Smooth muscle cell (in vitro differentiated cells): ENCODE data around the gene ANKRD55. TPM values are rescaled to one million over a fixed set of nuclear protein-coding genes. Genes with fewer than 3 reads are reported as not detected.

ENCODE experiments used
- DNase-seq: peaks from one replicate; lab custom pipeline; 2025; ENCODE audit not compliant: unreplicated experiment; lab: John Stamatoyannopoulos, UW
- H2AFZ ChIP-seq: fragments of 200-600 bp; sonication (generic); 2 replicates; pipeline ENCODE4 v1.6.0; 2016; ENCODE audit warnings: antibody characterized with exemption, low read depth, mild to moderate bottlenecking
- H3F3A ChIP-seq: fragments of 200-600 bp; sonication (generic); 2 replicates; pipeline ENCODE4 v1.6.0; 2017; ENCODE audit warnings: antibody characterized with exemption, low read depth
- H3K27ac ChIP-seq: fragments of 200-600 bp; sonication (generic); 2 replicates; pipeline ENCODE4 v1.5.1; 2016; ENCODE audit warnings: low read depth, mild to moderate bottlenecking
- H3K27me3 ChIP-seq: fragments of 200-600 bp; sonication (generic); 2 replicates; pipeline ENCODE4 v1.6.1; 2016; ENCODE audit warnings: low read depth, mild to moderate bottlenecking
- H3K36me3 ChIP-seq: fragments of 200-600 bp; sonication (generic); 2 replicates; pipeline ENCODE4 v1.5.1; 2016; ENCODE audit warnings: low read depth
- H3K4me1 ChIP-seq: fragments of 200-600 bp; sonication (generic); 2 replicates; pipeline ENCODE4 v1.5.1; 2016; ENCODE audit warnings: low read depth
- H3K4me2 ChIP-seq: fragments of 200-600 bp; sonication (generic); 2 replicates; pipeline ENCODE4 v1.6.0; 2016; ENCODE audit warnings: mild to moderate bottlenecking
- H3K4me3 ChIP-seq: fragments of 200-600 bp; sonication (generic); 2 replicates; pipeline ENCODE4 v1.5.1; 2016; ENCODE audit warnings: mild to moderate bottlenecking
- H3K79me2 ChIP-seq: fragments of 200-600 bp; sonication (generic); 2 replicates; pipeline ENCODE4 v1.6.0; 2016; ENCODE audit warnings: low read depth, mild to moderate bottlenecking
- H3K9ac ChIP-seq: fragments of 200-600 bp; sonication (generic); 2 replicates; pipeline ENCODE4 v1.6.0; 2016; ENCODE audit warnings: low read depth
- H3K9me3 ChIP-seq: fragments of 200-600 bp; sonication (generic); replicated peaks from 2 replicates; pipeline ENCODE4 v1.5.1; 2016; ENCODE audit warnings: low read depth
- H4K20me1 ChIP-seq: fragments of 200-600 bp; sonication (generic); 2 replicates; pipeline ENCODE4 v1.6.0; 2016; ENCODE audit warnings: low read depth
- CTCF ChIP-seq: fragments of 200-600 bp; sonication (generic); IDR thresholded peaks from 2 replicates; pipeline ENCODE4 v1.5.1; 2017; ENCODE audit warnings: borderline replicate concordance, mild to moderate bottlenecking, antibody characterized with exemption; ENCODE audit not compliant: insufficient read depth, poor library complexity, severe bottlenecking
- WGBS: methylation state at CpG from one replicate; pipeline ENCODE4 v1.1.7; 2016; ENCODE audit warnings: low lambda C conversion rate; 5-methylcytosine and 5-hydroxymethylcytosine counted together
- polyA plus RNA-seq: library from polyadenylated mRNA; unstranded; fragments of >200 nt; fragmentation: Nextera tagmentation; extraction: Ambion mirVana; gene quantifications from 2 replicates; pipeline ENCODE4 v1.2.1, GENCODE V29; 2016
- total RNA-seq: library from RNA; depleted of rRNA; stranded (reverse); fragments of >200 nt; gene quantifications from 2 replicates; pipeline ENCODE4 v1.2.3, GENCODE V29; 2014

Gene ANKRD55
- total and polyA plus RNA-seq, 2 experiments from 2014 or later, result 1.1 to 1.7 TPM

DNA sequence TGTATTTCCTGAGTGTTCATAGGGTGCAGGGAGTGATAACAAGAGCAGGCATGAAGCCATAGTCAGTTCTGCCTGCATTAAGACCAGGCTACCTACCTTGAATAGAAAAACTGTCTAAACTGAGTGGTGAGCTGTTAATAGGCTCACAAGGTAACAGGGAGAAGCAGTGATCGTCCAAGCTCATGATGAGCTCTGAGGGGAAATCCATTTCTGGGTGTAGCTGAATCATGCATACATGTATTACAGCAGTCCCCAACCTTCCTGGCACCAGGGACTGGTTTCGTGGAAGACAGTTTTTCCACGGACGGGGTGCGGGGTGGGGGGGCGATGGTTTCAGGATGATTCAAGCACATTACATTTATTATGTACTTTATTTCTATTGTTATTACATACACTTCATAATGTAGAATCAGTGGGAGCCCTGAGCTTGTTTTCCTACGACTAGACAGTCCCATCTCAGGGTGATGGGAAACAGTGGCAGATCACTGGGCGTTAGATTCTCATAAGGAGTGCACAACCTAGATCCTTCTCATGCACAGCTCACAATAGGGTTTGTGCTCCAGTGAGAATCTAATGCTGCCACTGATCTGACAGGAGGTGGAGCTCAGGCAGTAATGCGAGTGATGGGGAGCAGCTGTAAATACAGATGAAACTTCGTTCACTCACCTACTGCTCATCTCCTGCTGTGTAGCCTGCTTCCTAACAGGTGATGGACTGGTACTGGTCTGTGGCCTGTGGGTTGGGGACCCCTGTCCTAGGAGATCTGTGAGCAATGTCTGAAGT, 138.4 kb downstream of the ANKRD55 start:
- no peaks in the 10 kb centered on the region for H3K36me3 ChIP-seq
- no peaks in the 10 kb centered on the region for H4K20me1 ChIP-seq
- no peaks in the 10 kb centered on the region for H3K4me1 ChIP-seq
- H3K27ac ChIP-seq, result no peak overlapping the region
- 93% methylated on average over 10 of the region's 10 CpGs for WGBS
- no peaks in the 10 kb centered on the region for H3K27me3 ChIP-seq
- no peak overlapping the region for H3K9ac ChIP-seq
- no peaks in the 10 kb centered on the region for H3F3A ChIP-seq
- H3K4me3 ChIP-seq, result no peak overlapping the region
- TF ChIP-seq CTCF, result no peak
- H3K4me2 ChIP-seq, result no peak overlapping the region
- DNase-seq, result no peak
- no peak overlapping the region for H2AFZ ChIP-seq
- H3K79me2 ChIP-seq, result no peaks in the 10 kb centered on the region
- no peaks in the 10 kb centered on the region for H3K9me3 ChIP-seq

DNA sequence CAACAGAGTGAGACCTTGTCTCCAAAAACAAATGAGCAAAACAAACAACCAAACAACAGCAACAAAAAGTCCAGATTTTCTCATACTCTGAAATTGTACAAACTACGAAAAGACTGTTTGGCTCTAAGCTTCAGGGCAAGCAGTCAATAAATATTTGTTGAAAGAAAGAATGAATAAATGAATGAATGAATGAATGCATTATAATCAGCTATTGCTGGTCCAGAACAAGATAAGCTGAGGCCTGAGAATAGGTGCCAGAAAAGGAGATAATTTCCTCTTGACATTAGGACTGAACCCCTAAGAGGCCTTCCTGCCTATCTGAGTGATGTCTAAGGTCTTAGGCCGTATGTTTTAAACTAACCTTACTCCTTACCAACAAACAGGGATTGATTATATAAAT, 139.2 kb downstream of the ANKRD55 start:
- DNase-seq, result no peak
- Histone ChIP-seq H3K9ac (no peak overlapping the region), H3K4me3 (no peak overlapping the region), H3K79me2 (no peaks in the 10 kb centered on the region), H3K4me2 (no peak overlapping the region), H4K20me1 (no peaks in the 10 kb centered on the region), H3K27ac (no peak overlapping the region), H3K27me3 (no peaks in the 10 kb centered on the region), H3F3A (no peaks in the 10 kb centered on the region), H3K4me1 (no peaks in the 10 kb centered on the region), H3K9me3 (no peaks in the 10 kb centered on the region), H2AFZ (no peak overlapping the region), H3K36me3 (no peaks in the 10 kb centered on the region)
- 93% methylated on average over 2 of the region's 2 CpGs for WGBS
- TF ChIP-seq CTCF, result no peak

DNA sequence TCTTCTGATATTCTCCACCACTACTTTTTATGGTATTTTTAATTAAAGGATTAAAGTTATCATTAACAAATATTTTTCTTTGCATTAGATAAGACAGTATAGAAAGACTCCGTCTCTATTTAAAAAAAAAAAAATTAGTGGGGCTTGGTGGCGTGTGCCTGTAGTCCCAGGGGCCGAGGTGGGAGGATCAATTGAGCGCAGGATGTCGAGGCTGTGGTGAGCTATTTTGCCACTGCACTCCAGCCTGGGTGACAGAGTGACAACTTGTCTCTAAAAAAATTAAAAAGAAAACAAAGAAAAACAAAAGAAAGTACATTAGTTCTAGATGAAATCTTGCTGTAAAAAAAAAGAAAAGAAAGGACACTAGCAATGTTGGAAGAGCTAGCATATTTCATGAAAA, 141.0 kb downstream of the ANKRD55 start:
- Histone ChIP-seq H3K4me2 (no peak overlapping the region), H3K9ac (no peak overlapping the region), H3K27me3 (no peaks in the 10 kb centered on the region), H3K27ac (no peak overlapping the region), H3K36me3 (no peaks in the 10 kb centered on the region), H3K4me3 (no peak overlapping the region), H4K20me1 (no peaks in the 10 kb centered on the region), H3K4me1 (no peaks in the 10 kb centered on the region), H3K79me2 (no peaks in the 10 kb centered on the region), H3F3A (no peaks in the 10 kb centered on the region), H3K9me3 (no peaks in the 10 kb centered on the region), H2AFZ (no peak overlapping the region)
- no peak for DNase-seq
- TF ChIP-seq CTCF, result no peak
- 84% methylated on average over 5 of the region's 5 CpGs for WGBS

DNA sequence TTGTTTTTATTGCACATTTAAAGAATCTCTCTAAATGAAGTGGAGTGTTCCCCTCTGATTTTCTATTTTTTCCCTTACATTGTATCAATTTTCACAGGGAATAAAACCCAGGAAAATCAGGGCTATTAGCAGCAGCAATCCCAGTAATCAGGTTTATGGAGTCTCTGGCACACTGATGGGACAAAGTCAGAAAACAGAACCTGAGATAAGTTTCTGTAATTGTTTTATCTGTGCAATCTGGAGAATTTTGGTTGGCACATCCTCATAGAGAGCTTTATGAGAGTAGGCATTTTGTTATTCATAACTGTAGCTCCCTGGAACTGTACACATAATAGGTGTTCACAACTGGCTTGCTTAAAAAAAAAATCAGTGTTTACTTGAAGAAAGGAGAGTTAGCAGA, 141.5 kb downstream of the ANKRD55 start:
- Histone ChIP-seq H2AFZ (no peak overlapping the region), H3K79me2 (no peaks in the 10 kb centered on the region), H3K4me2 (no peak overlapping the region), H3K4me1 (no peaks in the 10 kb centered on the region), H3K9ac (no peak overlapping the region), H3K4me3 (no peak overlapping the region), H3K36me3 (no peaks in the 10 kb centered on the region), H3K27ac (no peak overlapping the region), H3K27me3 (no peaks in the 10 kb centered on the region), H4K20me1 (no peaks in the 10 kb centered on the region), H3K9me3 (no peaks in the 10 kb centered on the region), H3F3A (no peaks in the 10 kb centered on the region)
- no peak for TF ChIP-seq CTCF
- DNase-seq, result no peak
